ENCODE measurements around the gene CBX5.
A peak's percentile ranks its signal among the peaks of the same experiment; 100 is the strongest.
"Not testable (repeated sequence)": the region's sequence is repeated elsewhere in the genome, so short reads cannot be mapped to it uniquely, and the experiment has no call there.

Gene CBX5

DNA sequence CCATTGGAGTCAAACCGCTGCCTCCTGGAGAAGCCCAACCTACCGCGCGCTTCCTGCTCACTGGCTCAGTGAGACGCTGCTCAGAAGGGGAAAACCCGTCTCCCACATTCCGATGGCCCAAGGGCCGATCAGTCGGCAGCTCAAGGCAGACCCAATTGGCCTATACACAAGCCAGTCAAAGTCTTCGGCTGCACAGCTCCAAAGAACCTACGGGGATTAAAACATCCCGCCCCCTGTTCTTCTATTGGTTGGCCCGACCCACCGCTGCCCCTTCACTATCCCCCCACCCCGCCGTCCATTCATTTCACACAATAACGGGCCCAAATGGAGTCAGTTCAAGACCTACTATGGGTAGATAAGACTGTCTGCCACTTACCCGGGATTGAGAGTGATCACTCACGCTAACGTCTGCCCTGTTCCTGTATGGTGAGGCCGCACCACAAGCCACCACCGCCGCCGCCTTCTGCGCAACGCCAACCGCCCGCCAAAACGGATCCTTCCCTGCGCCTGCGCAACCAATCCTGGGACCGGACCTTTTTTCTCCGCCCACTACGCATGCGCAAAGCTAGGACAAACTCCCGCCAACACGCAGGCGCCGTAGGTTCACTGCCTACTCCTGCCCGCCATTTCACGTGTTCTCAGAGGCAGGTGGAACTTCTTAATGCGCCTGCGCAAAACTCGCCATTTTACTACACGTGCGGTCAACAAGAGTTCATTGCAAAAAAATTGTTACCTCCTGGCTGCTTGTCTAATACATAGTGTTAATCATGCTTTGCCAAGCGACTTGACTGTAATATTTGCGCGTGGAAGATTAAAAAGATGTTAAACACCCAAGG, at the start of gene CBX5:
Gene CBX5 (minus strand): TSS at position 491 of the 836 bp plus-strand sequence. CDS start 22,472 bp downstream, outside the sequence.
- DNase-seq (ENCODE audit: low spot score in 2 of 2), result peak; percentile 98 to 99
- H3K27ac Mint-ChIP-seq, result no peak within 1 kb of the TSS
- peaks cover 21% of the 10 kb centered on the region for H3K36me3 Mint-ChIP-seq
- H3K27me3 Mint-ChIP-seq, result no peaks in the 10 kb centered on the region
- peak; percentile 66 for ATAC-seq (ENCODE audit: low read depth)
- no peak within 1 kb of the TSS for H3K4me3 Mint-ChIP-seq
- no peaks in the 10 kb centered on the region for H3K9me3 Mint-ChIP-seq
- peaks cover 38% of the 10 kb centered on the region for H3K4me1 Mint-ChIP-seq

DNA sequence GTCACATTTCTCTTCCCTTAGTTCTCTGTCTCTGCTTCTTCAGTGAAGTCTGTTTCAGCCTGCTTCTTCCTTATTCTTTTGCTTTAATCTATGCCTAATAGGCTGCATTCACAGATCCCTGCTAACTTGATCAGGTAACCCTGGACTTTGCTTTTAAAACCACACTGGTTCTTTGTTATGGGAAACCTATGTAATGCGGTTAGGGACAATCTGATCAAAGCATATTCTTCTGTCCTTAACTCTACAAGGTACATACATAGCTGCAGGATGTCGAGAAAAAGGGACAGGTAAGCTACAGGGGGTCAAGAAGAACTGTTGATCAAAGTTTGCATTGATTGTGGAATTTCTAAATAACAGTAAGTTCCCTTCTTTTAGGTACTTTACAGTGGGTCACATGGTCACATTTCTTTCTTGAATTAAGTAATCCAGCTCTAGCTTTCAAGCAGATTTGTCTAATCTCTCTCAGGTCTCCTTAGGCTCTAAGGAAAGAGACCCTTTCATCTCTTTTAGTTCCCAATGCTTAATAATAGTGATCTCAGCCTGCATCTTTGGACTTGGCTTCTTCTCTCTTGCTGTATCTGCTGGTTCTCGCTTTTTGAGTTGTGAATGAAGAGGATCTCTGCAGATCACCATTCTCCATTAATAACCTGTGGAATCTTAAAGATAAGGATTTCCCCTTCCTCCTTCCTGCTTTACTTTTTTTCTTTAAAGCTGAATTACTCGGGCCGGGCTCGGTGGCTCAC, 48.8 kb upstream of the CBX5 start:
- H3K4me3 Mint-ChIP-seq, result no peak overlapping the region
- ATAC-seq (ENCODE audit: low read depth) (no peak), DNase-seq (ENCODE audit: low spot score in 2 of 2) (no peak)
- H3K36me3 Mint-ChIP-seq, result peaks cover 2% of the 10 kb centered on the region
- peaks cover 25% of the 10 kb centered on the region for H3K4me1 Mint-ChIP-seq
- H3K27me3 Mint-ChIP-seq, result no peaks in the 10 kb centered on the region
- no peaks in the 10 kb centered on the region for H3K9me3 Mint-ChIP-seq
- H3K27ac Mint-ChIP-seq, result no peak overlapping the region

DNA sequence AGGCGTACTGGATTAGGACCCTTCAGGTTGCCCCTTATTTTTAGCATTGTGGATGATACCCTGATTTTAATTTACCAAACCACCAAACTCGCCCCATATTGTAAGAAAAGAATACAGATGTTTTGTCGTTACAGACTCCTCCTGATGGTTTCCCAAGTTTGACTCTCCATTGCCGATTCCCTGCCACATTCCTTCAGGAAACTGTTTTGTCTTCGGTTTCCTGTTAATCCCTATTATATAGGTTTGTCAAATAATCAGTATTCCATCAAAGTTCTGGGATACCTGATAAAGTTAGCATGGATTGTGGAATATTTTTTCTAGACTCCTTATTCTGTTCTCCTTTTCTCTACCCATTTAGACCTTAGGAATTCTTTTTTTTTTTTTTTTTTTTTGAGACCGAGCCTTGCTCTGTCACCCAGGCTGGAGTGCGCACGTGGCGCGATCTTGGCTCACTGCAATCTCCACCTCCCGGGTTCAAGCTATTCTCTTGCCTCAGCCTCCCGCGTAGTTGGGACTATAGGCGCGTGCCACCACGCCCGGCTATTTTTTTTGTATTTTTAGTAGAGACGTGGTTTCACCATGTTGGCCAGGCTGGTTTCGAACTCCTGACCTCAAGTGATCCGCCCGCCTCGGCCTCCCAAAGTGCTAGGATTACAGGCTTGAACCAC, 45.7 kb upstream of the CBX5 start:
- not testable (repeated sequence) for H3K27me3 Mint-ChIP-seq; ATAC-seq (ENCODE audit: low read depth); DNase-seq (ENCODE audit: low spot score in 2 of 2); H3K36me3 Mint-ChIP-seq; H3K9me3 Mint-ChIP-seq
- Mint-ChIP-seq H3K4me1 (peaks cover 21% of the 10 kb centered on the region), H3K27ac (peak overlapping the region; percentile 97), H3K4me3 (peak overlapping the region; percentile 95)

DNA sequence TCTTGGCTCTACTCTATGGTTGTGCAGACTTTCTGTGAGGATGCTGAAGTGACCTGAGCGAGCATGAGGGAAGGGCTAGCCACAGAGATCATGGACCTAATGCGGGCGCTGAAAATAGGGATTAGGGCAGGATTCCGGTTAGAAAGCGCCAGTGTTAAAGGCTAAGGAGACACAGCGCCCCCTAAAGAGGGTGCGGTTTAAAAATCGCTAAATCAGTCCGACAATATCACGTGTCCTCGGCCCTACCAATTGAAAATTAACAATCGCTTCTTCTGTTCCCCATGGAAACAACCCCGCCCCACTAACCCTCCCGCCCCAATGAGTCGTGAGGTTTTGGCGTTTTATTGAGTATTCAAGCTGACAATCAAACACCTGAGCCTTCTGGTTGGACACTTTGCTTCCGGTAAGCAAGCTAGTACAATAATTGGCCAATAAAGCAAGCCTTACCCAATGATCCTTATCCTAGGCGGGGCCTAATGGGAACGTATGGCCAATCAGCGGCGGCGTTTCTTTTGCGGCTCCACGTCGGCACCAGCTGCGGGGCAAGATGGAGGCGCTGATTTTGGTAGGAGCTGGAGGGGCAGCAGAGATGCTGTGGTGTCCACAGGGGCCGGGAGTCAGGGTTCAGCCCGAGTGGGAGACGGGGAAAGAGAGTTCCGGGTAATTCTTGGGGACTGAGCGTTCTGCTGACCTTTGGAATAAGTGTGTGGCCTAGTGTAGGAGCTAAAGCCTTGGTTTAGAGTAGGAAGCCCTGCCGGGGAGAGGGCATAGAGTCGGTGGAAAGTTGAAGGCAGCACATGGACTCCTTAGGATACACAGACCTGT, 44.9 kb upstream of the CBX5 start, which contains the start of gene COPZ1:
Gene COPZ1 (plus strand): TSS at position 515 of the 825 bp plus-strand sequence. CDS start 33 bp downstream, at position 548.
- peak; percentile 93 for ATAC-seq (ENCODE audit: low read depth)
- Mint-ChIP-seq H3K4me1 (peaks cover 17% of the 10 kb centered on the region), H3K36me3 (no peaks in the 10 kb centered on the region)

DNA sequence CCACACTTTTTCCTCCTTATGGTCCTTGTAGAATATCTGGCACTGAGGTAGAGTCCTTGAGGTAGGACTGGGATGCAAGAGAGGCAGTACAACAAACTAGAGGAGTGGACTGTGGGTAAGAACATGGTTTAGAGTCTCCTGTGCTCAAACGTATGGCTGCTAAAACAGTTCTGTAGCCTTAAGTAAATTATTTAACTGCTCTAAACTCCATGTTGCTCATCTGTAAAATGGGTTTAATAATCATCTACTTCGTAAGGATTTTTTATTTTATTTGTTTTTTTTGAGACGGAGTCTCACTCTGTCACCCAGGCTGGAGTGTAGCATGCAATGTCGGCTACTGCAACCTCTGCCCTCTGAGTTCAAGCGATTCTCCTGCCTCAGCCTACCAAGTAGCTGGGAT, 41.4 kb upstream of the CBX5 start:
- ATAC-seq (ENCODE audit: low read depth), result no peak
- no peaks in the 10 kb centered on the region for H3K9me3 Mint-ChIP-seq
- no peaks in the 10 kb centered on the region for H3K27me3 Mint-ChIP-seq
- H3K4me3 Mint-ChIP-seq, result no peak overlapping the region
- no peaks in the 10 kb centered on the region for H3K36me3 Mint-ChIP-seq
- no peak for DNase-seq (ENCODE audit: low spot score in 2 of 2)
- no peak overlapping the region for H3K27ac Mint-ChIP-seq
- H3K4me1 Mint-ChIP-seq, result peaks cover 5% of the 10 kb centered on the region

More for the DNA sequence above, 44.9 kb upstream of the CBX5 start, which contains the start of gene COPZ1:
- Mint-ChIP-seq H3K27ac (peak within 1 kb of the TSS; percentile 97), H3K4me3 (peak within 1 kb of the TSS; percentile 95), H3K27me3 (no peaks in the 10 kb centered on the region), H3K9me3 (no peaks in the 10 kb centered on the region)
- DNase-seq (ENCODE audit: low spot score in 2 of 2), result peak; percentile 81 to 89

- not testable (repeated sequence) for ATAC-seq (ENCODE audit: low read depth); DNase-seq (ENCODE audit: low spot score in 2 of 2); H3K9me3 Mint-ChIP-seq; H3K27me3 Mint-ChIP-seq; H3K4me1 Mint-ChIP-seq; H3K4me3 Mint-ChIP-seq; H3K27ac Mint-ChIP-seq; H3K36me3 Mint-ChIP-seq
Observed at GRCh38 chr12:54312309-54312708, 32.4 kb upstream of the CBX5 start.

DNA sequence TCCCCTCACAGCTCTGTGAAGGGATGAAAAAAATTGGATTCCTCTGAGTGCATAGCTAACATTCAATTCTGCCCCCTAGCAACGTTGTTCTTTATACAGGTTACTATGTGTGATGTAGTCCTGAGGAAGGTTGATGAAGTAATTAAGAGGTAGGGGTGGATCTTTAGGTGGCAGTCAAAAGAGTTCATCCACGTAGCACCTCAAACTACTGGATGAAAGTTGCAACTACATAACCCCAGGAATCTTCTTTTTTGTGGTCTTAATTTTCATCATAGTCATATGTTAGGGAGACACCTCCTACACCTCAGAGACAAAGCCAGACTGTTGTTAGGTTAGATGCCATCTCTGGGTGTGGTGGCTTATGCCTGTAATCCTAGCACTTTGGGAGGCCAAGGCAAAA, 31.1 kb upstream of the CBX5 start:
- no peak for ATAC-seq (ENCODE audit: low read depth)
- no peak overlapping the region for H3K4me3 Mint-ChIP-seq
- no peaks in the 10 kb centered on the region for H3K4me1 Mint-ChIP-seq
- peaks cover 5% of the 10 kb centered on the region for H3K27me3 Mint-ChIP-seq
- H3K36me3 Mint-ChIP-seq, result no peaks in the 10 kb centered on the region
- H3K27ac Mint-ChIP-seq, result no peak overlapping the region
- DNase-seq (ENCODE audit: low spot score in 2 of 2), result no peak
- no peaks in the 10 kb centered on the region for H3K9me3 Mint-ChIP-seq

- H3K36me3 Mint-ChIP-seq, result no peaks in the 10 kb centered on the region
- no peak for DNase-seq (ENCODE audit: low spot score in 2 of 2)
- H3K4me3 Mint-ChIP-seq, result no peak overlapping the region
- ATAC-seq (ENCODE audit: low read depth), result no peak
- H3K4me1 Mint-ChIP-seq, result peaks cover 15% of the 10 kb centered on the region
- H3K27ac Mint-ChIP-seq, result no peak overlapping the region
- peaks cover 13% of the 10 kb centered on the region for H3K27me3 Mint-ChIP-seq
- H3K9me3 Mint-ChIP-seq, result no peaks in the 10 kb centered on the region
Observed at GRCh38 chr12:54306925-54307741, 27.2 kb upstream of the CBX5 start.

DNA sequence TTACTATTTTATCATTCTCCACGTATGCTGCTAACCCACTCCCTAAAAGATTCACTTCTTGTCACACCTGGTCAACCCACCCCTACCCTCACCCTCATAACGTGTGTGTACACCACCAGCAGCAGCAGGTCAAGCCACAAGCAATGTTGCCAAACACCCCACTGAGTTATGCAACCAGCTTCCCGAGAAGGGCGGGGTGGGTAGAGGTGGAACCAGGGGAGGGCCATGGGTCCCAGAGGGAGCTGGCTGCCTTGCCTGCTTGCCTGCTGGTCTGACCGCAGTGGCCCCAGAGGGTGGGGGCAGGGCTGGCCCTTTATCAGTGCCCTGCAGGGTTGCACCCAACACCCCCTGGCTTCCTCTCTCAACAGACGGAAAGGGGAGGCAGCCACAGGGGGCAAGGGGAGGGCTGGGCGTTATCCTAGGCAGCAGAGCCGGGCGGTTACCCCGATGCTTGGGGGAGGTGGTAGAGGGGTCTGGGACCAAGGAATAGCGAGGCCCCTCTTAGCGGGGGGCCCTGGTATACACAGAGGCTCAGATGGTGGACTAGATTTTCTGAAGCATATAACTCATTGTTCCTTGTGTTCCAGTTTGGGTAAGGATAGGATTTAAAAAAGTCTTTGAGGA, 24.4 kb upstream of the CBX5 start:
- no peaks in the 10 kb centered on the region for H3K36me3 Mint-ChIP-seq
- H3K4me1 Mint-ChIP-seq, result peaks cover 24% of the 10 kb centered on the region
- no peak overlapping the region for H3K27ac Mint-ChIP-seq
- DNase-seq (ENCODE audit: low spot score in 2 of 2), result no peak
- no peaks in the 10 kb centered on the region for H3K9me3 Mint-ChIP-seq
- peak; percentile 65 for ATAC-seq (ENCODE audit: low read depth)
- H3K27me3 Mint-ChIP-seq, result peaks cover 22% of the 10 kb centered on the region
- H3K4me3 Mint-ChIP-seq, result peak overlapping the region; percentile 58

- Mint-ChIP-seq H3K4me3 (no peak overlapping the region), H3K27me3 (peaks cover 23% of the 10 kb centered on the region), H3K4me1 (peaks cover 24% of the 10 kb centered on the region), H3K9me3 (no peaks in the 10 kb centered on the region), H3K27ac (no peak overlapping the region), H3K36me3 (no peaks in the 10 kb centered on the region)
- DNase-seq (ENCODE audit: low spot score in 2 of 2) (no peak), ATAC-seq (ENCODE audit: low read depth) (no peak)
Observed at GRCh38 chr12:54303640-54304039, 23.7 kb upstream of the CBX5 start.

DNA sequence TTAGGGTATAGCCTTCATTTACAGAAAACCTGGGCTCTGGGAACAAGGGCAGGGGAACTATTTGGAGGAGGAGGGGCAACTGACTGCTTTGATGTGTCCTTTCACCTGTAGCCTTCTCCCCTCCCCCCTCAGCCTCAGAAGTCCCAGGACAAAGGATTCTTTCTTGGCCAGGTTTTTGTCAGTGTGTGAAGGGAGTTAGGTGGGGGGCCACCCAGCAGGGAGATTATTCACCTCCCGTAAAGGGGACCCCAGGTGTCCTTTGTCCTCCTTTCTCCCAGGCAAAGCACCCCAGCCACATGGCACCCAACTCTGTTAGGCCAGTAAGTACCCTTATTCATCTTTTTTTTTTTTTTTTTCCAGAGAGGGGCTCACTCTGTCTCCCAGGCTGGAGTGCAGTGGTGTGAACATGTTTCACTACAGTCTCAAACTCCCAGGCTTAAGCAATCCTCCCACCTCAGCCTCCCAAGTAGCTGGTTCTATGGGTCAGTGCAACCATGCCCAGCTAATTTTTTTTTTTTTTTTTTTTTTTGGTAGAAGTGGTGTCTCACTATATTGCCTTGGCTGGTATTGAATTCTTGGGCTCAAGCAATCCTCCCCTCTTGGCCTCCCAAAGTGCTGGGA, 21.6 kb upstream of the CBX5 start:
- ATAC-seq (ENCODE audit: low read depth) (no peak), DNase-seq (ENCODE audit: low spot score in 2 of 2) (no peak)
- Mint-ChIP-seq H3K36me3 (no peaks in the 10 kb centered on the region), H3K27me3 (peaks cover 28% of the 10 kb centered on the region), H3K4me1 (peaks cover 29% of the 10 kb centered on the region), H3K27ac (no peak overlapping the region), H3K9me3 (no peaks in the 10 kb centered on the region), H3K4me3 (no peak overlapping the region)

Data from memory B cell (primary cell).